Body of pancreas (tissue), 4 donors: ENCODE measurements around the gene INAVA.

Source experiments
- CTCF ChIP-seq, 7 experiments: fragments of 450-650 bp in 4 of 7; fragments of 200-600 bp in 3 of 7; sonication (generic) in 3 of 7; IDR thresholded peaks; one replicate each; pipeline ENCODE4 v1.5.1; 2016 to 2019; ENCODE audit warnings: antibody characterized with exemption in 7 of 7
- POLR2A ChIP-seq, 3 donors: fragments of 450-650 bp; IDR thresholded peaks; one replicate each; pipeline ENCODE4 v1.6.1; 2016; ENCODE audit warnings: antibody characterized with exemption in 3 of 3, mild to moderate bottlenecking in 2 of 3

GRCh38 chr1:200883118-200883517 is 11.6 kb upstream of the INAVA start:
- TF ChIP-seq CTCF (IDR thresholded peaks at IDR 0.05) (no peak), POLR2A (IDR thresholded peaks at IDR 0.05) (no peak)
